HG02798 (cell line): Measurements from ENCODE around the gene LIMS2.

ENCODE experiments used
- ATAC-seq: cut with Tn5 transposase; IDR thresholded peaks from one replicate; pipeline ENCODE4 v1.9.1; 2021; ENCODE audit warnings: mild to moderate bottlenecking; ENCODE audit not compliant: unreplicated experiment, poor library complexity

Gene LIMS2, protein sequence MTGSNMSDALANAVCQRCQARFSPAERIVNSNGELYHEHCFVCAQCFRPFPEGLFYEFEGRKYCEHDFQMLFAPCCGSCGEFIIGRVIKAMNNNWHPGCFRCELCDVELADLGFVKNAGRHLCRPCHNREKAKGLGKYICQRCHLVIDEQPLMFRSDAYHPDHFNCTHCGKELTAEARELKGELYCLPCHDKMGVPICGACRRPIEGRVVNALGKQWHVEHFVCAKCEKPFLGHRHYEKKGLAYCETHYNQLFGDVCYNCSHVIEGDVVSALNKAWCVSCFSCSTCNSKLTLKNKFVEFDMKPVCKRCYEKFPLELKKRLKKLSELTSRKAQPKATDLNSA

DNA sequence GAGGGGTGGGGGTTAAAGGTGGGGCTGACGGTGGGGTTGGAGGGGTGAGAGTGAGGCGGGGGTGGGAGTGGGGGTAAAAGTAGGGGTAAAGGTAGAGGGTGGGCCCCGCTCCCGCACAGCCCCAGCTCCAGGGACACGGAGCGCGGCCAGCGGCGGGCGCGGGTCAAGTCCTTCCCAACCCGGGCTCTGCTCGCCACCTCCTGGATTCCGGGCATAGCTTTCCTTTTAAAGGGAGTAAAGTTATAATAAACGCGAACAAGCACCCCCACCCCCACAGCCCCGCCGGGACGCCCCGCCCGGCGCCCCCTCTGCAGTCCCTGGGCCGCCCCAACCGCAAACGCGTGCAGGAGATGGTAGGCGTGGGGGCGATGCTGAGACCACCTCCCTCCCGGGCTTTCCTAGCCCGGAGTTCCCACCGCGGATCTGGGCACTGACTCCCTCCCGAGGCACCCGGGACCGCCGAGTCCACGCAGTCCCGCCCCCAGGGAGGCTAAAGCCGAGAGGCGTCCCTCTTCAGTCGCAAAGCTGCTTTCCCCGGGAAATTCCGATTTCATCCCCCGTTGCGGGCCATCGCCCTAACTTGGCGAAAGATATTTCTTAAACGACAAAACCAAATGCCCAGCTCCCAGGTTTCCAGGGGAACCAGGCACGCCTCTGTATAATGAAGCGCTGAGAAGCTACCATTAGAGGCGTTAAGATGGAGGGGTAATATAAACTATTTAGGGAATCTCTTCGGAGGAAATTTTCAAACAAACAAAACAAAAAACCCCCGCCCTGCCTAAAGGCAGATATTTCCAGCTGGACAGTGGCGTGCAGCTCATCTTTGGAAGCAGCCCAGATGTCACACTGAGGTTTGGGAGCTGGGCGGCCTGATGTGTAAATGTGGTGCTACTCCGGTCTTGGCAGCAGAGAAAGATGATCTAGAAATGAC is at the start of gene LIMS2:
TSS of gene LIMS2 (minus strand) at position 200 of the 931 bp plus-strand sequence. CDS start 506 bp downstream, outside the sequence.
- ATAC-seq: no peak

DNA sequence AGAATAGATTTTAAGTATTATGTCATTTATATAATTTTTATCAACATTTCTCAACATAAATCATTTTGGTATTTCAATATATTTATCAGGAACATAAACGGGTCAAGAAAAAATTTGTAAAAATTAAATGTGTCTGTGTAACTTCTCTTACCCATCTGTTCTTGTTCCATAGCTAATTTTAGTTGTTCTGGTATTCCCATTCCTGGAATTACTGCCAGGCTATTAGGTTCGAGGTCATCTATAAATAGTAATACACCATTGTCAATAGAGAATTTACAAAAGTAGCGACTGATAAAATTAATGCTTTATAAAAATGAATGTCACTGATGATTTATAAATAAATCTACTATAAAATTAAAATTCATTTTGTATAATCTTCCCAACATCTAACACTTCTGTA is 47.5 kb upstream of the LIMS2 start:
- no peak for ATAC-seq

DNA sequence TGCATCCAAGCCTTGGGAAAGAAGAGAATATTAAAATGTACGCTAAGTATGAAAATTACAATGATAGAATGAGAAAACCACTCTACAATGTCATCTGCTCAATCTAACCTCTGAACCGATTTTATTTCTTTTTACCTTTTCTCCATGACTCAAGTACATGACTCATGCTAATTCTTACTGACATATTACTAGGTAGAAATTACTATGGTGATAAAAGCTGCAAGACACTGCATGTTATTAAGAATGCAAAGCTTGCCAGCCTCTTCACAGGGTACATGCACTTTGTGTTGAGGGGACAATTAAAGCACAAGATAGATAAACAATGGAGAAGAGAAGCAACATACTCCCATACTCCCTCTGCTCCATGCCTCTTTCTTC is 46.6 kb upstream of the LIMS2 start:
- no peak for ATAC-seq

DNA sequence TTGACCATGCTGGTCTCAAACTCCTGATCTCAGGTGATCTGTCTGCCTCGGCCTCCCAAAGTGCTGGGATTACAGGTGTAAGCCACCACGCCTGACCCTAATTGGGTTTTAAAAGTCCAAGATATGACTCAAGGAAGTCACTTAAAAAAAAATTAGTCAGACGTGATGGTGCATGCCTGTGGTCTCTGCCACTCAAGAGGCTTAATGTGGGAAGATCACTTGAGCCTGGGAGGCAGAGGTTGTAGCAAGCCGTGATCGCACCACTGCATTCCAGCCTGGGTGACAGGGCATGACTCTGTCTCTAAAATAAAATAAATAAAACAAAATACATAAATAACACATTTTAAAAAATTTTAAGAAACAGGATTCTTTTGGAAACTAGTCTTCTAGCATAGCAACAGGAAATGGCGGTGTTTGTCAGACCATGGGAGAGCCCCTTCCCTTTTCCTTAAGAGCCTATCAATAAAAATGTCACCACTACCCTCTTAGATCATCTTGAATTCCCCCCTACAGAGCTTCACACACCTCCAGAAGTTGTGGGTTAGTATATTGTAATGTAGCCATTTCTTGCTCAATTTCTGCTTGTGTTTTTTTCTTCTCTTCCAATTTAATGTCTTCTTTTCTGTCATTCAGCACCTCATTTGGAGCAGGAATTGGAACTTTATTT is 46.1 kb upstream of the LIMS2 start:
- no peak for ATAC-seq

DNA sequence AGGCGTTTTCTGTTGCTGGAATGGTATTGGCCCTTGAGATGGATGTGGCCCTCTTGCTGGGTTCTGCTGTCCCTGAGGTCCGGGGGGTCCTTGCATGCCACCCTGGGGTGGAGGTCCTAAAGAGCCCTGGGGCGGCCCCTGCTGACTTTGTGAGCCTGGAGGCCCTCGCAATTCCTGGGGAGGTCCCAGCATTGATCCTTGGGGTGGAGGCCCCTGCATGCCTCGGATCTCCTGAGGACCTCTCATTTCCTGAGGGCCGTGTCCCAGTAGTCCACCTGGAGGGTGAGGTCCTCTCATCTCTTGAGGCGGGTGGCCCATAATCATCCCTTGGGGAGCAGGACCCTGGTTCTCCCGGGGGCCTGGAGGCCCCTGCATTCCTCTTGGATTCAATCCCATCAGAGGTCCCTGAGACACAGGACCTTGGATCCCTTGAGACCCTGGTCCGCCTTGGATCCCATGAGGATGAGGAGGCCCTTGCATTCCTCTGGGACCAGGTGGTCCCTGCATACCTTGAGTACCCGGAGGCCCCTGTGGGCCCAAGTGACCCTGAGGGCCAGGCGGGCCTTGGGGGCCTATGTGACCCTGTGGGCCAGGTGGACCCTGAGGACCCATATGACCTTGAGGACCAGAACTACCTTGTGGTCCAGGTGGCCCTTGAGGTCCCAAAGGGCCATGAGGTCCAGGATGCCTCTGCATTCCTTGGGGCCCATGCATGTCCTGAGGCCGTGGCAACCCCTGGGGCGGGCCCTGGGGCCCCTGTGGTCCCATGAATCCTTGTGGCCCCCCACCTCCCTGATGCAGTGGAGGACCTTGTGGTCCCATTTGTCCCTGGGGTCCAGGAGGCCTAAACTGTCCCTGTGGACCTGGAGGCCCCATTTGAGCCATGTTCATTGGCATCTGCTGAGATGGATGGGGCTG is 44.2 kb upstream of the LIMS2 start:
- ATAC-seq: no peak

DNA sequence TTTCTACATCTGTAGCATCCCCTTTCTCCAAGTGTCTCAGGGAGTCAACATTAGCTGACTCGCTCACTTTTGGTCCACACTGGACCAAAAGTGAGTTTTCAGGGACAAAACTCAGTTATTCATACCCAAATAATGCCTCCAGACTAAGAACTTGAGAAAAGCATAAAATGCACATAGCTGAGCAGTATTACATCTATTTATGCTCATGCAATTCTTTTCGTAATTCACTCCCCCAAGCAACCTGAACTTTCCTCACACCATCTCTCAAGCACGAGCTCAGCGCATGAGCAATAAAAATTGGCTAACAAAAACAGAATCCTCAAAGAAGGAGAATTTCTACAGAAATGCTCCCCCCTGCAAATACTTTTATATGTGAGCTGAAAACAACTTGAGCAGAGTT is 42.9 kb upstream of the LIMS2 start:
- no peak for ATAC-seq

DNA sequence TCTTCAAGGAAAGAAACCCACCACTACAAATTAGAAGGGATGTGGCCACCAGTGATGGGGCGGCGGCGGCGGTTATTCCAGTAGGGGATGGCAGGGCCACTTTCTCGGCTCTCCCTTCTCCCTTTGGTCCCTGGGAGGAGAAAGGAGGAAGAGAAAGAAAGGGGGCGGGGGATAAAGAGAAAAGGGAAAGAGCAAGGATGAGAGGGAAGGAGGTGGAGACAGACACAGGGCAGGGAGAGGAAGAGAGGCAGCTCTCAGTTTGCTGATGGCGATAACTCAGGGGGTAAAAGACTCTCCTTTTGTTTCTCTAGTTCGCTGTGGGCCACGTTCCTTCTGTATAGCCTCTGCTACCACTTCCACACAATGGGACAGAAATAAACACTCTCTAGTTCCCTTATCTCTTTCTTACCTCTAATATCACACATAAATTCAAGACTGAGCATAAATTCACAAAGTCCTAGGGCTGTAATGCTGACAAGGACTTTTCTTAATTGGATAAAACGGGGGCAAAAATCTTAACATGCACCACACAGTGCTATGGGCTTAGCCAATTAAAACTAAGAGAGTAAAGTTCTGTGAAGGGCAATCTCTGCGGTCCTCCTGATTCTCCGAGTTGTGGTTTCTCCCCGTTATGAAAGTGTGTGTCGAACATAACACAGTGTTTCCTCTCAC is 40.6 kb upstream of the LIMS2 start:
- no peak for ATAC-seq

DNA sequence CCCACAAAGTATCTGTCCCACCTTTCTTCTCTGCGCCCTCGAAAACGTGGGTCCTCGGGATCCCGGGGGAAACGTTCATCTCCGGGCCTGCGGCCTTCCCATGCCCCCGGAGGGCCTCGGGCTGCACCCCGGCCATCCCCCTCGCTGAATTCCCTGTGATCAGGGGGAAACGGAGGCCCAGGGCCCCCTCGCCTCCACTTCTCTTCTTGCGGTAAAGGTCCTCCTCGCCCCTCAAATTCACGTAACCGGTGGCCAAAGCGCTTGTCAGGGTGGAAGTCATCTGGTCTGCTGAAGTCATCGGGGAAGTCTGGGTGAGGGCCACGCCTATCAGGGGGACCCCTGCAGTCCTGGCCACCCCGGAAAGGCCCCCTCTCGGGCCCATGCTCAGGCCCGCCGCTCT is 38.2 kb upstream of the LIMS2 start:
- ATAC-seq: no peak

DNA sequence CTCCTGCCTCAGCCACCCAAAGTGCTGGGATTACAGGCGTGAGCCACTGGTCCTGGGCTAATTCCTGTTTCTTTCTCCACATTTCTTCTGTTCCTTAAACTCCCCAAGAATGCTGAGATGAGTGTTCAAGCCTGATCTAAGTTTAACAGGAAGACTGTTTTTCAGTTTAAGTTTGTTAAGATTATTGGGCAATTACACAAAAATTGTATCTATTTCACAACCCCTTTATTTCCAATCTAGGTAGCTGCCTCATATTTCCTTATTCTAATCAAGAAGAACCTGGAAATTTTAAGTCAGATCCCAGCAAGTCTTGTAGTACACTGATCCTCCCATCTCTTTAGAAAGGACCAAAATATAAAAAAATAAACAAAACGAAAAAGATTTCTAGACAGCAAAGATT is 37.7 kb upstream of the LIMS2 start:
- no peak for ATAC-seq

DNA sequence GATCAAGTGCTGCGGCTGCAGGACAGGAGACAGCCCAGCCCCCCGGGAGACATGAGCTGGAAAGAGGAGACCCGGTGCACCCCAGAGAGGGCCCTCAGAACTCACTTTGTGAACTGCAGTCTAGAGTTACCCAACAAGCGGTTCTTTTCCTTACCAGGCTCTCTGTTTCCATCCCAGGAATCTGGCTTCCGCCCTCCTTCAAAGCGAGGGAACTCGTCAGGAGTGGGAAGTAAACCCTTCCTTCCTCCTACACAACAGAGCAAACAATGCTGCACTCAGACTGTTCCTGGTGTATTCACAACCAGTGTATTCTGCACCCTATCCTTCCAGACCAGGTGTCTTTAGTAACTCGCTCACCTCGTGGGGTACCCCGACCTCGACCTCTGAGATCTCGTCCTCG is 34.0 kb upstream of the LIMS2 start:
- ATAC-seq: no peak

DNA sequence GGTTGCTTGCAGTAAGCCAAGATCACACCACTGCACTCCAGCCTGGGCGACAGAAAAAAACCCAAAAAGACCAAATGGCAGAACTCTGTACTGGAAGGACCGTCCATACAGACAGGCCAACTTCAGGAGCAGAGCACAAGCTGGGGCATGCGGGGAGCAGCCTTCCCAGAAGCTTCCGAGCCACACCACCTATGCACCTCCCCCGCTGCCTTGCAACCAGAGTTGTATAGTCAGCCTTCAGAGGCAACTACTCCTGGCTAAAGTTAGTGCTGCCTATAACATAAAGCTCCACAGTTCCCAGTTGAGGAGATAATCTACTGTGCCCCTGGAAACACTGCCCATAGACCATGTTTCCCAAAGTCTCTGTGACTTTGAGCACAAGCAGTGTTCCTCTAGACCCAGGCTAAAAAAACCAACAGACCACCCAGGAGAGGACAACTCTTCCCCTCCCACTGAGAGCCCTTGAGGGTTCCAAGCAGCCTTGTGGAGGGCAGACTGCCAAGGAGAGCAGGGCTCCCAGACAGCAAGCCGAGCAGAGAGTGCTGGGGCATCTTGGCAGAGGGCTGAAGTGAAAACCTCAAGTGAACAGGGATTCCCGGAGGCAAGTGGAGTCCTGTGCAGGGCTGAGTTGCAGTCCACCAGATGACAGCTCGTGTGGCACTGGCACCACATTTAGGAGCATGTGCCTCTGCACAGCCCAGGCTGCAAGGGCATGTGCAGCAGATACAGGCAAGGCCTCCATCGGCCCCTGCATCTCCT is 32.7 kb upstream of the LIMS2 start:
- no peak for ATAC-seq

DNA sequence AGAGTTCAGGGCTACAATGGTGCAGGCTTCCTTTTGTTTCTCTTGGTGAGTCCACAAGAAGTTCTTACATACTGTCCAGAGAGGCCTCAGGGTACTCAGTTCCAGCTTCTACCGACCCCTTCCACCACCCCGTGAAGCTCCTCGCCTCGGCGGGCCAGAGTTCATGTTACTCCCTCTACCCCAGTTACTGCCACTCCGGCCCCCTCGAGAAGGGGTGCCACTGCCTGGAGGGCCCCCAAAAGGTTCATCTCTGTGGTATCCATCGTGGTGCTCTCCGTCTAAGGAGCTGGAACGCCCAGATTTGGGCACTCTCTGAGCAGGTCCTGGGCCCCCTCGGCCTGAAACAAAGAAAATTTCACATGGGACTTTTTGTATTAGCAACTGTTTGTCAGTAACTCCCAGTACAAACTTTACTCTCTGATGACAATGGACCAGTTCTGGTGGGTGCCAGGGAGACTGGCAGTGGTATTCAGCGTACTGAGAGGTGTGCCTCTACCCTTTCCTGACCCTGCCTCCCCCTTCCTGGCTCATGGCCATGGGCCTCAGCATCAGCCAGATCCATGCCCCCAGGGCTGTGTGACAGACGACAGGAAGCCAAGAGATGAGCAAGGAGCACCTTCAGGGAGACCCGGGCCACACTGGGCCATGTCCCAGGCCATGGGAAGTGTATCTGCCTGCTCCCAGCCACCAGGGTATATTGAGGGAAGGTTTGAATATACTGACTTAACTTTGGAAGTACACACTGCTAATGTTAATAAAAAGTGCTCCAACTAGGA is 31.1 kb upstream of the LIMS2 start:
- no peak for ATAC-seq

DNA sequence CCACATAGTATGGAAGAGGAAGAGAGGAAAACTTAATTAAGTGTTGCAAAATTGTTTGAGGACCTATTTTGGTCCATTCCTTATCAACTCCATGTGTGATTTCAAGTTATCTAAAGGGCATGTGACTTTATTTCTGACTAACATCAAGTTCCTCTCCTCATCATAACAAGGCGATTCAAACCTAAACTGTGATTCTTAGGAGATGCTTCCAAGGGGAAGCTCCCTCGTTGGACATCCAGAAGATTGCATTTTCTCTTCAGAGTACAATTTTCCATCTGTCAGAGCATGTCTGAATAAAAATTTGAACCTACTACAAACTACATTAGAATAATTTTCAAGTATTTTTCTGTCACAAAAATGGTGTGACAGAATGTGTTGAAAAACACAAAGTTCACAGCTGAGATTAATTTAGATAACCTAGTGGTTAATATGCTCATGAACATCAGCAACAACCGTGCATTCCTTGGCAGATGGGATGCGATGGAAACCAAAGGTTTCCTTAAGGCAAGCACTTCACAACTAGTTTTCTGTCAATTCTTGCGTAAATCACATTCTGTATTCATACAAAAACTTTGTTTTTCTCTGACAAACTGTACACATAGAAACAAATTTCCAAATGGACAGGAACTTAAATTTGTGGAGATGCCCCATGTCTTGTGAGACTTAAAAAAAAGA is 30.2 kb upstream of the LIMS2 start:
- no peak for ATAC-seq

DNA sequence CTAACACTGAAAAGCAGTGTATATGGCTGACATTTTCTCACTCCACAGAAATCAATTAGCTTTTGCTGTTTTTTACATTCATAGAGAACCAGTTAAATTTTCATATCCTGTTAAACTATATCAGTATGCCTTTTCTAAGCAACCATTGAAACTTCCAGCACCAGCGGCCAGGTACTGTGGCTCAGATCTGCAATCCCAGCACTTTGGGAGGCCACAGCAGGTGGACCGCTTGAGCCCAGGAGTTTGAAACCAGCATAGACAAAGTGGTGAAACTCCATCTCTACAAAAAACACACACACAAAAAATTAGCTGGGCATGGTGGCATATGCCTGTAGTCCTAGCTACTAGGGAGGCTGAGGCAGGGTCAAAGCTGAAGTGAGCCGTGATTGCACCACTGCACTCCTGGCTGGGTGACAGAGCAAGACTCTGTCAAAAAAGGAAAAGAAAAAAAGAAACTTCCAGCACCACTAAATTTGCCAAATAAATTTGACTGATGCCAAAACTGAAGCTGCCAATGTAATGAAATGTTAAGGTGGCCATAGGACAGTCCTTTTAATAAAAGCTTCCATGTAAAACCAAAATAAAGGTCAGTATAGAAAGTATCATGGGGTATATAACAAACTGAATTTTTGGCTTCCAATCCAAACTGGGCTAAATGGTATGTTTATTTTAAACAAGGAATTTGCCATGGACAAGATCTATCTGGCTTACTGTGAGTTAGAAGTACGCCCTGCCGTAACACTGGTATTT is 29.5 kb upstream of the LIMS2 start:
- no peak for ATAC-seq

DNA sequence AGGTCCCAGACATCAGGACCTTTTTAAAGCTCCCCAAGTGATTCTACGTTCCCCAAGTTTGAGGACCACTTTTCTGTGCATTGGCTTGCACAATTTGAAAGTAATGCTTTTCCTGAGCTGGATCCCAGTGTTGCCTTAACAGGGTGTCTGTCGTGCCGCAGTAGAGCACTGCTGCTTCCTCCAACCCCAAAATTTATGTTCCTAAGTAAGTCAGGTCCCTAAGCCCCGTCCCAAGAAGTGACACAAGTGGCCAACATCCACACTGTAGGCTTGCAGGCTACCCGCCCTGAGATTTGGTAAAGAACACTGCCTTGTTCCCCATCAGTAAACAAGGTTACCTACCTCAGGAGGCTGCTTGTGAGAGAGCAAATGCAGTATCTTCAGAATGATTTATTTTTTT is 28.0 kb upstream of the LIMS2 start:
- no peak for ATAC-seq

DNA sequence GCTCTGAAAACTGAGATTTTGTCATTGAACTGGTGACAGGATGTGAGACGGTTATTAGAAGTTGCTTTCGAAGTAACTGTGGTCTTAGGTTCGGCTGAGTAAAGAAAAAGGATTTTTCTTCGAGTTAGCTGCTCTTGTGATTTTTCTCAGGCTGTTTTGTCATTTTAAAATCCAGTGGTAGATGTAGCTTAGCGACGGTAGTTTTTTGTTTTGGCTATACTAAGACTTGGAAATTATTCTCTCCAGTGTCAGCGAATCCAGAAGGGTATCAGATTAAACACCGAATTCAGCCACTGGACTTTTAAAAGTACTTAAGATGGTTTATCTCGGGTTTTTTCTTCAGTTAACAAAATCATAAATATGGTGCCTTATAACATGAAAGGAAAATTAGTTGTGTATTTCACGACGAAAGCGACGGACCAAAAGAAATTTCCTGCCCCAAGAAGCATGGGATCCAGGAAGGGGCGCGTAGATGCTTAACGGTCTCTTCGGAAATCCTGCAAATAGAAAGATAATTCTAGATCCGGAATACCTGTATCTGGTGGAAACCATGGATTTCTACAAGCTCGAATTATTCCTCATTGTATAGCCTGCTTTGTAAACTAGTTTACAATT is 27.2 kb upstream of the LIMS2 start:
- ATAC-seq: no peak
